Omental fat pad (tissue), 4 donors: ENCODE data around the gene DYDC1. TPM values are rescaled to one million over a fixed set of nuclear protein-coding genes. Genes with fewer than 3 reads are reported as not detected.
"Not testable (repeated sequence)": the region's sequence is repeated elsewhere in the genome, so short reads cannot be mapped to it uniquely, and the experiment has no call there.

ENCODE experiments used
- ATAC-seq: fragments of 150-250 bp; one replicate; pipeline ENCODE4 v1.9.1; 2016; ENCODE audit warnings: mild to moderate bottlenecking, moderate library complexity; ENCODE audit not compliant: low FRiP score
- DNase-seq: peaks from one replicate; pipeline ENCODE4 v3.0.0-alpha.2; 2019; ENCODE audit warnings: low spot score
- CTCF ChIP-seq, 3 donors: fragments of 450-650 bp; IDR thresholded peaks; one replicate each; pipeline ENCODE4 v1.5.1; 2016 to 2017; ENCODE audit warnings: antibody characterized with exemption in 3 of 3, mild to moderate bottlenecking in 3 of 3, moderate library complexity in 2 of 3
- total RNA-seq, 4 donors: library from RNA; depleted of rRNA; stranded (reverse); fragments of >200 nt; gene quantifications; one replicate each; pipeline ENCODE4 v1.1.0, GENCODE V29; 2016

DYDC1 gene
- total RNA-seq, 4 donors from 2014 or later = not detected

DNA sequence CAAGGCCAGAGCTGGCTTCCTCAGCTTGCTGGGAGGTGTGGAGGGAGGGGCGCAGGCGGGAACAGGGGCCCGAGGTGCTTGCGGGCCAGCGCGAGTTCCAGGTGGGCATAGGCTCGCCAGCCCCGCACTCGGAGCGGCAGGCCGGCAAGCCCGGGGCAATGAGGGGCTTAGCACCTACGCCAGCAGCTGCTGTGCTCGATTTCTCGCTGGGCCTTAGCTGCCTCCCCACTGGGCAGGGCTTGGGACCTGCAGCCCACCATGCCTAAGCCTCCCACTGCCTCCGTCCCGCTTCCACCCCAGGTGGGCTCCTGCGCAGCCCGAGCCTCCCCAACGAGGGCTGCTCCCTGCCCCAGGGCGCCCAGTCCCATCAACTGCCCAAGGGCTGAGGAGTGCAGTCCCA is 41.2 kb downstream of the DYDC1 start:
- DNase-seq = no peak
- no peak for ATAC-seq
- no peak for TF ChIP-seq CTCF (IDR thresholded peaks at IDR 0.05)

GRCh38 chr10:80313523-80313922 is 43.0 kb downstream of the DYDC1 start:
- DNase-seq (no peak), ATAC-seq (no peak)
- no peak for TF ChIP-seq CTCF (IDR thresholded peaks at IDR 0.05)

GRCh38 chr10:80305989-80306388 is 50.6 kb downstream of the DYDC1 start:
- not testable (repeated sequence) for DNase-seq

DNA sequence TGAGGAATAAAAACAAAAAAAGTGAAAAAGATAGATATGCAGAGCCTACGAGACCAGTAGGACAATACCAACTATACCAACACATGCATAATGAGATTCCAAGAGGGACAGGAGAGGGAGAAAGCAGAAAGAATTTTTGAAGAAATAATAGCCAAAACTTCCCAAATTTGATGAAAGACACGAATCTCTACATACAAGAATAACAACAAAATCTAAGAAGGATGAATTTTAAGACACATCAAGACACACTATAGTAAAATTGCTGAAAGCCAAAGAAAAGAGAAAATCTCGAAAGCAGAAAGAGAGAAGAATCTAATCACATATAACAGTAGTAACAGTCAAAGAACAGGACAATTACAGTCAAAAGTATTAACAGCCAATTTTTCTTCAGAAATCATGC is 59.6 kb downstream of the DYDC1 start:
- TF ChIP-seq CTCF (IDR thresholded peaks at IDR 0.05) = no peak
- DNase-seq (no peak), ATAC-seq (no peak)

More at GRCh38 chr10:80305989-80306388, 50.6 kb downstream of the DYDC1 start:
- ATAC-seq = not testable (repeated sequence)

DNA sequence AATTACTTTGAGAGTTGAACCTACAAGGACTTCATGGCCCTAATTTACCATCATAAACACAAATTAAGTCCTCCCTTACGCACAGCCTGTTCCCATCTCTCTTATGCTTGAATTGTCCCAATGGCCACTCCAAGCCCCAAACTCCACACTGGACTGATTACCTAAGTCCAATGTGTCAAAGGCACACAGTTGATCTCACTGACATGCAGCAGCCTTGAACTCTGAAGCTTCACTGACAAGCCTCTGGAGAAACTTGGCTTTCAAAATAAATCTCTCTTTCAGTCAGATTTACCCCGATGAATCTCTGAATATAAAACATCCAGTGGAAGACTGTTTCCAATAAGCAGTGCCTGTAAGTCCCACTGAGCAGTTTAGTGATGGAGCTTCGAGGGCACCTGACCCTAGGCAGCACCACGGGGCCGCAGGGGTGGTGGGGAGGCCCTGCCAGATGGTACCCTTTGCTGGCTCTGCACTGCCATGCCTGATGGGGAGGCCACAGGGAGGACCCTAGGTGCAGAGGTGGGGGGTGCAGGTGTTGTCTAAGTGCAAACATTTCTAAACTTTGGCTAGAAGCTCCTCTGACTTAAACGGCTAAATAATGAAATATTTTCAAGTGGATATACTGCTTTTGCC is 63.8 kb downstream of the DYDC1 start:
- TF ChIP-seq CTCF (IDR thresholded peaks at IDR 0.05) = no peak
- ATAC-seq = no peak
- no peak for DNase-seq

DNA sequence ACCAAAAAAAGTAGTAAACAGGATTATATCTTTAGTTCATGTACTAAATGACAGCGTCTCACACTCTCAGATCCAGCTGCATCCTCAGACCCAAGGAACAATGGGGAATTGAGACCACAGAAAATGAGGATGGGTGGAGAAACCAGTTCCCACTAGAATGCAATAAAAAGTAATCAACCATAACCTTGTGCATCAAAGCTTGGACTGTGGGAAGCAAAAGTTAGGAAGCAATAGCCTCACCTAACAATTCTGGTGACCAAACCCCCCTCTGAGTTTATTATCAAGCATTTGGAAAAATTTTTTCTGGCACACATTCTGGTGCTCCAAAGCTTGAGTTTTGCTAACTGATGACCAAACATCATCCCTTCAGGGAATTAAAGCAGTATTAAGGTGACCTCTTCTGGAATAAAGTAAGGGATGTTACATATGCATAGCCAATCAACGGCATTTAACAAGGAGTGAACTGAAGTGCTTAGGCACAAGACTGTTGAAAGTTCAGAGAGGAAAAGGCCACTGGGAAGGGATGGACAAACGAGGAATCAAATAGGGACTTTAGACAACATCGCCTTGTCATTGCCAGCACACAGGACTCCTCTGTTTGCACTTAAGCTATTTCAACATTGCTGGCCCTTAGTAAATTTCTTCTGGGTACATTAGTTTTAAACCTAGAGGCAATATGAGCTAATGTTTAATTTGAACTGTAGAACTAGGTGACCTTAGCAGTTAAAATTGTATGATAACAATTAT is 65.9 kb downstream of the DYDC1 start:
- ATAC-seq = no peak
- DNase-seq = no peak
- no peak for TF ChIP-seq CTCF (IDR thresholded peaks at IDR 0.05)

GRCh38 chr10:80289451-80290287 is 66.9 kb downstream of the DYDC1 start, which contains the start of gene MAT1A:
MAT1A (minus strand) TSS chr10:80289658; CDS start chr10:80289423, 235 bp downstream.
- ATAC-seq (no peak), DNase-seq (no peak)

More at GRCh38 chr10:80289451-80290287, 66.9 kb downstream of the DYDC1 start, which contains the start of gene MAT1A:
- TF ChIP-seq CTCF (IDR thresholded peaks at IDR 0.05) = no peak
